Transverse colon (tissue), 3 donors: Measurements from ENCODE around the gene TRDN.

ENCODE experiments used
- CTCF ChIP-seq, 5 experiments: fragments of 200-600 bp in 3 of 5; fragments of 450-650 bp in 2 of 5; sonication (generic) in 3 of 5; IDR thresholded peaks; 1 replicate in 2 of 5; 2 replicates in 3 of 5; pipeline ENCODE4 v1.5.1; 2016 to 2017; ENCODE audit warnings: antibody characterized with exemption in 5 of 5, inconsistent platforms in 3 of 5, mild to moderate bottlenecking in 2 of 5, moderate library complexity in 1 of 5
- EP300 ChIP-seq: sonication (generic); formaldehyde crosslinking; IDR thresholded peaks from one replicate; pipeline ENCODE4 v1.6.1; 2017; ENCODE audit warnings: antibody characterized with exemption, low read depth
- POLR2A ChIP-seq: fragments of 450-650 bp; IDR thresholded peaks from one replicate; pipeline ENCODE4 v1.6.1; 2016; ENCODE audit warnings: antibody characterized with exemption, mild to moderate bottlenecking, moderate library complexity

GRCh38 chr6:123658848-123659247 lies 22.1 kb upstream of the TRDN start:
- no peak for TF ChIP-seq CTCF (IDR thresholded peaks at IDR 0.05)
- no peak for TF ChIP-seq POLR2A
- TF ChIP-seq EP300 = no peak
